RWPE2 (cell line): ENCODE measurements around the gene DEXI.
"Not testable (repeated sequence)": the region's sequence is repeated elsewhere in the genome, so short reads cannot be mapped to it uniquely, and the experiment has no call there.

Source experiments
- ATAC-seq: fragments of 200-7000 bp; cut with Tn5 transposase; 3 replicates; pipeline ENCODE4 v1.9.1; 2021; ENCODE audit warnings: low read depth
- DNase-seq: peaks from one replicate; pipeline ENCODE4 v3.0.0-alpha.2; 2020; ENCODE audit warnings: low spot score
- H3K27ac ChIP-seq: fragments of 450-650 bp; 2 replicates; pipeline ENCODE4 v1.5.1; 2017; ENCODE audit warnings: mild to moderate bottlenecking; ENCODE audit not compliant: poor library complexity, severe bottlenecking
- H3K27me3 ChIP-seq: fragments of 250-450 bp; sonication (Bioruptor Pico); 2 replicates; pipeline ENCODE4 v1.5.1; 2021; ENCODE audit warnings: mild to moderate bottlenecking, moderate library complexity; ENCODE audit not compliant: insufficient read depth, poor library complexity, severe bottlenecking
- H3K36me3 ChIP-seq: fragments of 250-450 bp; sonication (Bioruptor Pico); 2 replicates; pipeline ENCODE4 v1.5.1; 2020; ENCODE audit warnings: low read depth, mild to moderate bottlenecking, moderate library complexity
- H3K4me1 ChIP-seq: fragments of 250-450 bp; sonication (Bioruptor Pico); 2 replicates; pipeline ENCODE4 v1.5.1; 2021; ENCODE audit warnings: mild to moderate bottlenecking, moderate library complexity; ENCODE audit not compliant: insufficient read depth, poor library complexity, severe bottlenecking
- H3K4me3 ChIP-seq: fragments of 250-450 bp; sonication (Bioruptor Pico); 2 replicates; pipeline ENCODE4 v1.5.1; 2021; ENCODE audit warnings: mild to moderate bottlenecking, moderate library complexity; ENCODE audit not compliant: severe bottlenecking
- H3K9me3 ChIP-seq: fragments of 250-450 bp; sonication (Bioruptor Pico); 2 replicates; pipeline ENCODE4 v1.5.1; 2021; ENCODE audit warnings: mild to moderate bottlenecking, moderate library complexity; ENCODE audit not compliant: severe bottlenecking
- CTCF ChIP-seq: fragments of 450-650 bp; IDR thresholded peaks from one replicate; pipeline ENCODE4 v1.5.1; 2017; ENCODE audit warnings: mild to moderate bottlenecking, moderate library complexity; ENCODE audit not compliant: poor library complexity, severe bottlenecking

DEXI gene

GRCh38 chr16:10967986-10968385 lies 25.7 kb upstream of the DEXI start:
- H3K36me3 ChIP-seq, result peaks cover 25% of the 10 kb centered on the region
- ATAC-seq (no peak), DNase-seq (no peak)
- H3K9me3 ChIP-seq, result no peaks in the 10 kb centered on the region
- no peak overlapping the region for H3K4me3 ChIP-seq
- TF ChIP-seq CTCF, result no peak
- no peak overlapping the region for H3K27ac ChIP-seq
- H3K4me1 ChIP-seq, result peaks cover 9% of the 10 kb centered on the region
- H3K27me3 ChIP-seq, result no peaks in the 10 kb centered on the region

GRCh38 chr16:10966559-10966958 lies 24.3 kb upstream of the DEXI start:
- H3K4me1 ChIP-seq, H3K27me3 ChIP-seq, H3K9me3 ChIP-seq, H3K4me3 ChIP-seq, ATAC-seq, DNase-seq, H3K27ac ChIP-seq: not testable (repeated sequence)
- peaks cover 23% of the 10 kb centered on the region for H3K36me3 ChIP-seq

- no peak for DNase-seq
- no peaks in the 10 kb centered on the region for H3K27me3 ChIP-seq
These were observed 23.9 kb upstream of the DEXI start for GRCh38 chr16:10966129-10966528.

GRCh38 chr16:10965440-10966061 lies 23.3 kb upstream of the DEXI start:
- H3K27me3 ChIP-seq, result no peaks in the 10 kb centered on the region
- DNase-seq (no peak), ATAC-seq (no peak)
- TF ChIP-seq CTCF, result no peak
- peaks cover 18% of the 10 kb centered on the region for H3K36me3 ChIP-seq
- peaks cover 15% of the 10 kb centered on the region for H3K4me1 ChIP-seq
- H3K9me3 ChIP-seq, result no peaks in the 10 kb centered on the region
- H3K27ac ChIP-seq, result no peak overlapping the region
- no peak overlapping the region for H3K4me3 ChIP-seq

More at GRCh38 chr16:10966129-10966528, 23.9 kb upstream of the DEXI start:
- ATAC-seq, result no peak
- Histone ChIP-seq H3K4me3 (no peak overlapping the region), H3K9me3 (no peaks in the 10 kb centered on the region), H3K4me1 (peaks cover 9% of the 10 kb centered on the region), H3K27ac (no peak overlapping the region), H3K36me3 (peaks cover 20% of the 10 kb centered on the region)
- TF ChIP-seq CTCF, result no peak

GRCh38 chr16:10964891-10965326 lies 22.6 kb upstream of the DEXI start:
- no peak overlapping the region for H3K27ac ChIP-seq
- H3K27me3 ChIP-seq, result no peaks in the 10 kb centered on the region
- DNase-seq (no peak), ATAC-seq (no peak)
- H3K36me3 ChIP-seq, result peaks cover 18% of the 10 kb centered on the region
- TF ChIP-seq CTCF, result no peak
- no peak overlapping the region for H3K4me3 ChIP-seq
- no peaks in the 10 kb centered on the region for H3K9me3 ChIP-seq
- H3K4me1 ChIP-seq, result peaks cover 16% of the 10 kb centered on the region
